Ectodermal cell (in vitro differentiated cells): ENCODE data around the gene PHOSPHO1.

ENCODE experiments used
- H3K27ac ChIP-seq: 2 replicates; pipeline ENCODE4 v1.7.0; 2013; ENCODE audit warnings: mild to moderate bottlenecking, low read depth, low read length; ENCODE audit not compliant: insufficient read depth, poor library complexity, severe bottlenecking
- H3K27me3 ChIP-seq: 2 replicates; pipeline ENCODE4 v1.7.0; 2013; ENCODE audit warnings: mild to moderate bottlenecking, low read length; ENCODE audit not compliant: insufficient read depth, control insufficient read depth, poor library complexity, severe bottlenecking
- H3K36me3 ChIP-seq: one replicate; pipeline ENCODE4 v1.7.0; 2013; ENCODE audit warnings: low read length; ENCODE audit not compliant: control insufficient read depth, insufficient read depth
- H3K4me1 ChIP-seq: one replicate; pipeline ENCODE4 v1.7.0; 2013; ENCODE audit warnings: low read length; ENCODE audit not compliant: control insufficient read depth, insufficient read depth
- H3K4me3 ChIP-seq: 2 replicates; pipeline ENCODE4 v1.7.0; 2013; ENCODE audit warnings: low read depth, low read length, control low read depth; ENCODE audit not compliant: insufficient read depth
- H3K9me3 ChIP-seq: 2 replicates; pipeline ENCODE4 v1.7.0; 2013; ENCODE audit warnings: mild to moderate bottlenecking, low read length, moderate library complexity; ENCODE audit not compliant: control insufficient read depth
- WGBS, 2 experiments: methylation state at CpG; one replicate each; pipeline ENCODE4 v1.1.7; 2013; ENCODE audit warnings: missing lambda C conversion rate in 2 of 2; 5-methylcytosine and 5-hydroxymethylcytosine counted together

Gene PHOSPHO1

GRCh38 chr17:49204516-49204915, 26.1 kb downstream of the PHOSPHO1 start:
- H3K27me3 ChIP-seq: no peaks in the 10 kb centered on the region
- no peak overlapping the region for H3K4me3 ChIP-seq
- no peaks in the 10 kb centered on the region for H3K9me3 ChIP-seq
- H3K27ac ChIP-seq: no peak overlapping the region
- WGBS, 2 experiments: 88 to 93% methylated on average over 2 of the region's 2 CpGs
- H3K36me3 ChIP-seq: no peaks in the 10 kb centered on the region
- no peaks in the 10 kb centered on the region for H3K4me1 ChIP-seq

- H3K27me3 ChIP-seq: no peaks in the 10 kb centered on the region
- H3K4me3 ChIP-seq: no peak overlapping the region
- 89 to 91% methylated on average over 2 of the region's 2 CpGs for WGBS, 2 experiments
Observed at GRCh38 chr17:49203796-49204195, 26.8 kb downstream of the PHOSPHO1 start.

GRCh38 chr17:49201481-49201927, 29.1 kb downstream of the PHOSPHO1 start:
- Histone ChIP-seq H3K27ac (no peak overlapping the region), H3K4me3 (no peak overlapping the region), H3K4me1 (no peaks in the 10 kb centered on the region), H3K27me3 (no peaks in the 10 kb centered on the region), H3K9me3 (no peaks in the 10 kb centered on the region), H3K36me3 (no peaks in the 10 kb centered on the region)
- WGBS, 2 experiments: 85 to 89% methylated on average over 8 of the region's 8 CpGs

More at GRCh38 chr17:49203796-49204195, 26.8 kb downstream of the PHOSPHO1 start:
- H3K4me1 ChIP-seq: no peaks in the 10 kb centered on the region
- no peak overlapping the region for H3K27ac ChIP-seq
- H3K36me3 ChIP-seq: no peaks in the 10 kb centered on the region
- no peaks in the 10 kb centered on the region for H3K9me3 ChIP-seq

- no peaks in the 10 kb centered on the region for H3K36me3 ChIP-seq
- 90 to 95% methylated on average over 12 to 13 of the region's 13 CpGs for WGBS, 2 experiments
- no peak overlapping the region for H3K4me3 ChIP-seq
- no peaks in the 10 kb centered on the region for H3K9me3 ChIP-seq
- no peak overlapping the region for H3K27ac ChIP-seq
- no peaks in the 10 kb centered on the region for H3K27me3 ChIP-seq
- no peaks in the 10 kb centered on the region for H3K4me1 ChIP-seq
Observed at GRCh38 chr17:49200423-49201083, 30.0 kb downstream of the PHOSPHO1 start.

GRCh38 chr17:49198211-49198610, 32.4 kb downstream of the PHOSPHO1 start:
- Histone ChIP-seq H3K4me3 (no peak overlapping the region), H3K9me3 (no peaks in the 10 kb centered on the region), H3K36me3 (no peaks in the 10 kb centered on the region), H3K4me1 (no peaks in the 10 kb centered on the region), H3K27ac (no peak overlapping the region), H3K27me3 (no peaks in the 10 kb centered on the region)
- 73% methylated on average over 2 of the region's 2 CpGs for WGBS, 2 experiments

GRCh38 chr17:49197346-49197998, 33.1 kb downstream of the PHOSPHO1 start:
- Histone ChIP-seq H3K4me1 (no peaks in the 10 kb centered on the region), H3K4me3 (no peak overlapping the region)
- WGBS, 2 experiments: 74 to 80% methylated on average over 5 of the region's 5 CpGs

GRCh38 chr17:49196520-49196919, 34.1 kb downstream of the PHOSPHO1 start:
- Histone ChIP-seq H3K4me1 (no peaks in the 10 kb centered on the region), H3K36me3 (no peaks in the 10 kb centered on the region), H3K27me3 (no peaks in the 10 kb centered on the region), H3K4me3 (no peak overlapping the region), H3K27ac (no peak overlapping the region), H3K9me3 (no peaks in the 10 kb centered on the region)
- 96 to 98% methylated on average over 3 of the region's 3 CpGs for WGBS, 2 experiments

More at GRCh38 chr17:49197346-49197998, 33.1 kb downstream of the PHOSPHO1 start:
- H3K36me3 ChIP-seq: no peaks in the 10 kb centered on the region
- H3K27me3 ChIP-seq: no peaks in the 10 kb centered on the region
- no peak overlapping the region for H3K27ac ChIP-seq
- no peaks in the 10 kb centered on the region for H3K9me3 ChIP-seq

GRCh38 chr17:49195751-49196150, 34.8 kb downstream of the PHOSPHO1 start:
- Histone ChIP-seq H3K4me1 (no peaks in the 10 kb centered on the region), H3K4me3 (no peak overlapping the region), H3K9me3 (no peaks in the 10 kb centered on the region), H3K36me3 (no peaks in the 10 kb centered on the region), H3K27me3 (no peaks in the 10 kb centered on the region), H3K27ac (no peak overlapping the region)
- WGBS, 2 experiments: 95% methylated on average over 4 of the region's 4 CpGs; no CpG with 5 or more reads in 1 of the 2 experiments

- Histone ChIP-seq H3K36me3 (no peaks in the 10 kb centered on the region), H3K4me1 (no peaks in the 10 kb centered on the region), H3K9me3 (no peaks in the 10 kb centered on the region), H3K27me3 (no peaks in the 10 kb centered on the region), H3K4me3 (no peak overlapping the region), H3K27ac (no peak overlapping the region)
- WGBS, 2 experiments: 60 to 72% methylated on average over 3 of the region's 3 CpGs
Observed at GRCh38 chr17:49194297-49194607, 36.3 kb downstream of the PHOSPHO1 start.

- WGBS, 2 experiments: 12 to 17% methylated on average over 20 of the region's 21 CpGs
- Histone ChIP-seq H3K27ac (peak overlapping the region; percentile 27), H3K4me1 (no peaks in the 10 kb centered on the region), H3K4me3 (peak overlapping the region; percentile 90), H3K9me3 (no peaks in the 10 kb centered on the region), H3K27me3 (no peaks in the 10 kb centered on the region), H3K36me3 (no peaks in the 10 kb centered on the region)
Observed at GRCh38 chr17:49193513-49194296, 36.9 kb downstream of the PHOSPHO1 start.
